Measurements from ENCODE around the gene CLINT1.

GRCh38 chr5:157908459-157908858 is 49.5 kb upstream of the CLINT1 start:
- no peak for TF ChIP-seq POLR2A (IDR thresholded peaks at IDR 0.05)
- no peak for TF ChIP-seq CTCF (IDR thresholded peaks at IDR 0.05)
